IPS-18c (cell line): ENCODE measurements around the gene DPP7.
A peak's percentile ranks its signal among the peaks of the same experiment; 100 is the strongest.

Source experiments
- H3K4me3 ChIP-seq: 2 replicates; pipeline ENCODE4 v1.7.0; 2013; ENCODE audit warnings: low read depth, mild to moderate bottlenecking, low read length, moderate library complexity; ENCODE audit not compliant: insufficient read depth
- H3K9me3 ChIP-seq: one replicate; pipeline ENCODE4 v1.6.1; 2013; ENCODE audit warnings: mild to moderate bottlenecking, low read length, moderate library complexity; ENCODE audit not compliant: control insufficient read depth, insufficient read depth

The DPP7 gene

DNA sequence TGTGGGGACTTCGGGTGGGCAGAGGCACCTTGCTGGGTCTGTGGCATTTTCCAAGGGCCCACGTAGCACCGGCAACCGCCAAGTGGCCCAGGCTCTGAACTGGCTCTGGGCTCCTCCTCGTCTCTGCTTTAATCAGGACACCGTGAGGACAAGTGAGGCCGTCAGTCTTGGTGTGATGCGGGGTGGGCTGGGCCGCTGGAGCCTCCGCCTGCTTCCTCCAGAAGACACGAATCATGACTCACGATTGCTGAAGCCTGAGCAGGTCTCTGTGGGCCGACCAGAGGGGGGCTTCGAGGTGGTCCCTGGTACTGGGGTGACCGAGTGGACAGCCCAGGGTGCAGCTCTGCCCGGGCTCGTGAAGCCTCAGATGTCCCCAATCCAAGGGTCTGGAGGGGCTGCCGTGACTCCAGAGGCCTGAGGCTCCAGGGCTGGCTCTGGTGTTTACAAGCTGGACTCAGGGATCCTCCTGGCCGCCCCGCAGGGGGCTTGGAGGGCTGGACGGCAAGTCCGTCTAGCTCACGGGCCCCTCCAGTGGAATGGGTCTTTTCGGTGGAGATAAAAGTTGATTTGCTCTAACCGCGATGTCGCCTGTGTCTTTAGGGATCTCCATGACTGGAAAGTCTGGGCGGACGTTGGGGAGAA lies 5.8 kb downstream of the DPP7 start:
- Histone ChIP-seq H3K4me3 (no peak overlapping the region), H3K9me3 (no peaks in the 10 kb centered on the region)

DNA sequence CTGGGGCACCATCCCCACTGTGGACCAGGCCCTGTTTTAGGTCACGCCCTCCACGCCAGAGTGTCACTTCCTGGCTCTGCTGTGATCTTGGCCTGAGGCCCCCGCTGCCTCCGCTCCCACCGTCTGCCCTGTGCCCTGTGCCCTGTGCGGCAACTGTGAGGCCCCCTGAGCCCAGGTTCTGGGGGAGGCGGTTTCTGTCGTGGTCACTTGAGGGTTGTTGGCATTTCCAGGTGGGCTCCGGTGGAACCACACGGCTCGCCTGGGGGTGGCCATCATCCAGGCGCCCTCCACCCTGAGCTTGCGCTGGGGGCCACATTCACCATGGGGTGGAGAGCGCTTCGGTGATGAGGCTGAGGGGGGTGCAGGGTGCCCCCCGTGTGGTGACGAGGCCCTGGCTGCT lies 6.6 kb downstream of the DPP7 start:
- peaks cover under 1% of the 10 kb centered on the region for H3K9me3 ChIP-seq
- H3K4me3 ChIP-seq: no peak overlapping the region

DNA sequence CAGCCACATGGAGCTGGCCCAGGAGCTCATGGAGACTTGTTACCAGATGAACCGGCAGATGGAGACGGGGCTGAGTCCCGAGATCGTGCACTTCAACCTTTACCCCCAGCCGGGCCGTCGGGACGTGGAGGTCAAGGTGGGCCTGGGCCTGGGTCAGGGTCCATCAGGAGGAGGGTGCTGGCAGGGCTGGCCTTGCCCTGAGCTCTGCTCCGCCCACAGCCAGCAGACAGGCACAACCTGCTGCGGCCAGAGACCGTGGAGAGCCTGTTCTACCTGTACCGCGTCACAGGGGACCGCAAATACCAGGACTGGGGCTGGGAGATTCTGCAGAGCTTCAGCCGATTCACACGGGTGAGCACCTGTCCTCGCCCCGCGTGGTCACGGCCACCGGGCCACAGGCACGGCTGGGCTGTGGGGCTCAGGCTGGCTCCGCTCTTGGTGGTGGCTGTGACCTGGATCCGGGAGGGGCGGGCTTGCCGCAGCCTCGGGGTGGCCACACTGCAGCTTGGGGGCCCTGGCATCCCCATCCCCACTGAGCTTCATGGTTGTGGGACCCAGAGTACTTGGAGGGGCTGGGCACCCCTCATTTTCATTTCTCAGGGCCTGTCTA lies 7.1 kb downstream of the DPP7 start:
- Histone ChIP-seq H3K9me3 (peaks cover 6% of the 10 kb centered on the region), H3K4me3 (no peak overlapping the region)

DNA sequence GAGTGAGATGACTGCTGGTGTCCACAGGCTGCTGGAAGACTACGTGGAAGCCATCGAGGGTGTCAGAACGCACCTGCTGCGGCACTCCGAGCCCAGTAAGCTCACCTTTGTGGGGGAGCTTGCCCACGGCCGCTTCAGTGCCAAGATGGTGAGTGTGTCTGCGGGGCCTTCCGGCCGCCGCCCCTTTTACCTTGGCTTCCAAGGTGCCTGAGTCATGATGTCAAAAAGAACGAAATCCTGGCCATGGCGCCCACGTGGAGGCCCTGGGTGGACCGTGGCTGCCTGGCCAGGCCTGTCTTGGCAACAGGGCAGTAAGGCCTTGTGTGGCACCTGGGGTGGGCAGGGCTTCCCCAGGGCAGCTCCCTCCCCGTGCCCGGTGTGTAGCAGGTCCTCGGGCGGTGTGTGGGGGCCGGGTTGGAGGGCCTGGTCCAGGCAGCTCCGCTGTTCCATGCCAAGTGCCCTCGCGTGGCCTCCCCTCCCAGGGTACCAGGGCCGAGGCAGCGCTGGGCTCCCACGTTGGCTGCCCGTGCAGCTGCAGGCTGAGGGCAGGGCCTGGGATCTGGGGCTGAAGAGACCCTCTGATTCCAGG lies 7.8 kb downstream of the DPP7 start:
- Histone ChIP-seq H3K4me3 (no peak overlapping the region), H3K9me3 (peaks cover 7% of the 10 kb centered on the region)

DNA sequence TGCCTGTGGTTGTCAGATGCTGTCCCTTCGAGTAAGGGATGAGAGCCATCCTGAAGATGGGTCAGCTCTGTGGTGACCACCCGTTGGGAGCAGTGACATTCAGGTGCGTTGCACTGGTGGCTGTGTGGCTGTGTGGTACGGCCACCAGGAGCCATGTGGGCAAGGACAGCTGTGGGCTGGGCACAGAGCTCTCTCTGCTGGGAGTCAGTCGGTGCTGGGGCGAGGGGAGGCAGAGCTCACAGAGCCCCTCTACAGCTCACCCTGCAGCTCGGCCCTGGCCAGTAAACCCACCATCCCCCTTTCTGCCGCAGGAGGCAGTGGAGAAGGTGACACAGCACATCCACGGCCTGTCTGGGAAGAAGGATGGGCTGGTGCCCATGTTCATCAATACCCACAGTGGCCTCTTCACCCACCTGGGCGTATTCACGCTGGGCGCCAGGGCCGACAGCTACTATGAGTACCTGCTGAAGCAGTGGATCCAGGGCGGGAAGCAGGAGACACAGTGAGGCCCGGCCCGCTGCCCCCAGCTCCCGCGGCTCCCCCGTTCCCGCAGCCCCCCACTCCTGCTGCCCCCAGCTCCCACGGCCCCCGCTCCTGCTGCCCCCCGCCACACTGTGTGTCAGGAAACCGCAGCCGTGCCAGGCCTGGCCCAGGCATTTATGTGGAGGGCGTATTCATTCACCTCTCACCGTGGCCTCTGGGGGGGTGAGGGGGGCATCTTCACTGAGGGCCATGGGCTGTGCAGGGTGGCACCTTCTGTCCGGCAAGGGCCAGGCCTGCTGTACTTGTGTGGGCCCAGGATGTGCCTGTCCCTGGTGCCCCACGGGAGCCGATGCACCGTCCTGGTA lies 8.5 kb downstream of the DPP7 start:
- H3K4me3 ChIP-seq: no peak overlapping the region

DNA sequence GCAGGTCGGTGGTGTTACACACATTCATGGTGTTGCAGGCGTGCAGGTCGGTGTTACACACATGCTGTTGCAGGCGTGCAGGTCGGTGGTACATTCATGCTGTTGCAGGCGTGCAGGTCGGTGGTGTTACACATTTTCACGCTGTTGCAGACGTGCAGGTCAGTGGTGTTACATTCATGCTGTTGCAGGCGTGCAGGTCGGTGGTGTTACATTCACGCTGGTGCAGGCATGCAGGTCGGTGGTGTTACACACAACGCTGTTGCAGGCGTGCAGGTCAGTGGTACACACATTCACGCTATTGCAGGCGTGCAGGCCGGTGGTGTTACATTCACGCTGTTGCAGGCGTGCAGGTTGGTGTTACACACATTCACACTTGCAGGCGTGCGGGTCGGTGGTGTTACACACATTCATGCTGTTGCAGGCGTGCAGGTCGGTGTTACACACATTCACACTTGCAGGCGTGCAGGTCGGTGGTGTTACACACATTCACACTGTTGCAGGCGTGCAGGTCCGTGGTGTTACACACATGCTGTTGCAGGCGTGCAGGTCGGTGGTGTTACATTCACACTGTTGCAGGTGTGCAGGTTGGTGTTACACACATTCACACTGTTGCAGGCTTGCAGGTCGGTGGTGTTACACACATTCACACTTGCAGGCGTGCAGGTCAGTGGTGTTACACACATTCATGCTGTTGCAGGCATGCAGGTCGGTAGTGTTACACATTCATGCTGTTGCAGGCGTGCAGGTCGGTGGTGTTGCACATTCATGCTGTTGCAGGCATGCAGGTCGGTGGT lies 11.1 kb downstream of the DPP7 start:
- Histone ChIP-seq H3K9me3 (peaks cover 7% of the 10 kb centered on the region), H3K4me3 (no peak overlapping the region)

More for the DNA sequence above, 8.5 kb downstream of the DPP7 start:
- peaks cover 7% of the 10 kb centered on the region for H3K9me3 ChIP-seq

DNA sequence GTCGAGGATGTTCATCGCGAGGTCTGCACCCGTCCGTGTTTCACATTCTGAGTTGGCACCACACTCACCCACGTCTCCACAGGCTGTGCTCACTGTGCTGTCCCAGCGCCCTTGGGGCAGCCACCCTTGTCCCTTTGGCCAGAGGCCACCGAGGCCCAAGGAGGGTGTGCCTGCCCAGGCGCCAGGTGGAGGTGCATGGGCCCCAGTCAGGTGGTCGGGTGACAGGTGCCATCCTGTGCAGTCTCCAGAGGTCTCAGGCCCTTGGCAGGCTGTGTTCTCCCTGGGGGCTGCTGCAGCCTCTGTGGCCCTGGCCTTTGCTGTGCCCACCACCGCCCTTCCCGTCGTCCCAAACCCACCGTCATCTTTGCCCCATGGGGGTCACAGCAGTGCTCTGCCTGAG lies 15.3 kb downstream of the DPP7 start:
- Histone ChIP-seq H3K9me3 (peaks cover 9% of the 10 kb centered on the region), H3K4me3 (no peak overlapping the region)

DNA sequence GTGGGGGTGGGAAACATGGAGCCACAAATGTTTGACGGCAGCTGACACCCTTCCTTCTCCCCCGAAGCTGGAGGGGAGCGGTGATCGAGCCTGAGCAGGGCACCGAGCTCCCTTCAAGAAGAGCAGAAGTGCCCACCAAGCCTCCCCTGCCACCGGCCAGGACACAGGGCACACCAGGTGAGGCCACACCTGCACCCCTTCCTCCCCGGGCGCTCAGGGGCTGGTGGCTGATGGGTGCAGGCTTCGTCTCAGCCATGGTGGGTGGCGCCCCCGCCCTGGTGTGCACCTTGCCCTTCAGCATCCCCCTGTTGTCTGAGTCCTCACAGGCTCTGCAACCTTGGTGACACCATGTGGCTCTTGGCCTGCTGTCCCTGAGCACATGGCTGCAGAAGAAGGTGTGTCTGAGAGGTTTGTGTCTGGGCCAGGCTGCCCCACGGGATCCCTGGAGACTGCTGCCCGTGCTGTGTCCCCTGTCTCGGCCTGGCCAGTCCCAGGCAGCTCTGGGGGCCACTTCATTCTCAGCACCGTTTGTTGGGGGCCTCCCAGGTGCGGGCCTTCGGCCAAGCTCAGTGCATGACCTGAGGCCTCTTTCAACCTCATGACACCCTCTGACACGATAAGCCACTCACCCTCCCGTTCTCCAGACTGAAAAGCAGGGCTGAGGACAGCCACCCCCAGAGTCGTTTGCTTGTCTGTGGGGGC lies 16.6 kb downstream of the DPP7 start:
- Histone ChIP-seq H3K4me3 (no peak overlapping the region), H3K9me3 (peaks cover 8% of the 10 kb centered on the region)

DNA sequence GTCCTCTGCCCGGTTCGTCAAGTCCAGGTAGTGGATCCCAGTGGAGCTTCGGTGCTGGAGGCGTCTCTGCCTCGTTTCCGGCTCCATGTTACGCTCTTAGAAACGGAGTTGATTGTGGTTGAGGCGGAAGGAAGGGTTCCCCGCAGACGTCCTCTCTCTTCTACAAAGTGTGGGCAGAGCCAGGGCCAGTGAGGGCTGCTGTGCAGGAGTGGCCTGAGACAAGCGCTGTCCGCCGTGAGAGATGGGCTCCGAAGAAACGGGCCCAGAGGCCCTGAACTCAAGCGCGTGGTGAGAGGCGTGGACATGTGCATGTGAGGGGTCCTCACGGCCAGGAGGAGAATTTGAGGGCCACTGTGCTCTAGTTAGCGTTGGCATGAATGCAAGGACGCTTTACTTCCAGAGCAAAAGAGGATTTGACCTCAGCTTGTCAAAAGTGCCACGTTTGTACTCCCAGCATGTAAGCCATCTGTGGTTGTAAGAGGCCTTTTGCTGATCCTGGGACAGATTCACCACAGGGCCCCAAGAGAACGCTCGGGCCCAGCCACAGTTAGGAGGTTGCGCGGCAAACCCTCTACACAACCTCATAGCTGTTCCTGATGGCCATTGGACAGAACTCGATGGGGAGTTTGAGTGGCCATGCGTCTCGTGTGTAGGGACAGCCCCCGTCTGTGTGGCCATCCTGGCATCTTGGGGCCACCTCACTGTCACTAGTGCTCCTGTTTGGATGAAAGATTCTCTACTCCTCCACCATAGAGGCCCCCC lies 17.6 kb downstream of the DPP7 start:
- H3K9me3 ChIP-seq: peaks cover 2% of the 10 kb centered on the region
- H3K4me3 ChIP-seq: no peak overlapping the region

DNA sequence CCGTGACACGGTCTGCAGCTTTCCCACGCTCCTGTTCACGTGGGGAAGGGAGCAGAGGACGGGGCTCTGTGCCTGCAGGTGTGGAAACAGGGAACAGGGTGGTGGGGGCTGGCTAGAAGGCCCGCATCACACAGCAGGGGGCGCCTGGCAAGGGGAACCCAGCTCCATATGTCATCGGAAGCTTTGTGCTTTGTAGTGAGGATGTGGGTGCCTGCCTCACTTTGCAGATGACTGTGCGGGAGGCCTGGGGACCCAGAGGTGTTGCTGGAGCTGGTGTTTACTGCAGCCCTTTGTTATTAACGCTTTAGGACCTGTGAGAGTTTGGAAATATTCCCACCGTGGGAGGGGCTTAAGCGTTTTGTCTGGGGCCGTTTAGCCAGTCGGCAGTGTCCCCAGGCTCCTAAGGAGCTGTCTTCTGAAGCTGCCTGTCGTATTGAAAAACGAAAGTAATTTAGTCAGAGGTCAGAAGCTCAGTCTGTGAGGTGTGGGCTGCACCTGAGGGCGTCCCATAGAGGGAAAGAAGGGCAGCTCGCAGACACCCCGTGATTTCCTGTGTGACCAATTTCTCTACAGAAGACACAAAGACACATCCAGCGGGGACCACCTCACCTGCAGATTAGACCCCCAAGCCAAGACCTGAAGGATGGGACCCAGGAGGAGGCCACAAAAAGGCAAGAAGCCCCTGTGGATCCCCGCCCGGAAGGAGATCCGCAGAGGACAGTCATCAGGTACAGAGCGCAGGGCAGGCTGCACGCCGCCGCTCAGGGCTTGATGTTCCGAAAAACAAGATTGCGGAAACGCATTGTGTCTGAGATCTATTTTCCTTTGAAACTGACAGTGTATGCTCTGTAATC lies 18.6 kb downstream of the DPP7 start:
- H3K9me3 ChIP-seq: peaks cover 2% of the 10 kb centered on the region

DNA sequence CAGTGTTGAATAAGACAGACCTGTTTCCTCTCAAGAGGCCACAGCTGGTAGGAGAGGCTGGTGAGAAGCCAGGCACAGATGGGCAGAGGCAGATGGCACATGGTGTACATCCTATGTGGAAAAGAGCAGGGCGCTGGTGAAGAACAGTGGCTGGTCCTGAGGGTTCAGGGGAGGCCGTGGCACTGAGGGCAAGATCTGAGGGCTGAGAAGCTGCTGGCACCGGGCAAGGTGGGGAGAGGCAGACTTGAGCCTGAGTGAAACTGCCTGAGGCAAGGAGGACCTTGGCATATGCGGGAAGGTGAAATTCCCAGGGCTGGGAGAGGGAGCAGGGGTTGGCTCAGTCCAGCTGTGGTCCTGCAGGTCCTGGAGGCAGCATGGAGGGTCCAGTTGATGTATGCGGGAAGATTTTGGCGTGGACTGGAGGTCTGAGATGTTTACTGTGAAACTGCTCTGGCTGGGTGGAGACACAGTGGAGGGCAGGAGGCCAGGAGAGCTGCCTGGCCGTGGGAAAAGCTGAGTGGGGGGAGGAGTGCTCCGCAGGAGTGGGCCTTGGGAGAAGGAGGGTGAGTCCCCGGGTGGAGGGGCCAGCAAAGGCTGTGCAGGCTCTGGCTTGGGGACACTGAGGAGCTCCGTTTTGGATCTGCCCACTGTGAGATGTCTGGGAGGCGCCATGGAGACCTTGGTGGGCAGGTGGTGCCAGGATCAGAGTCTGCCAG lies 25.1 kb downstream of the DPP7 start:
- Histone ChIP-seq H3K4me3 (no peak overlapping the region), H3K9me3 (peaks cover 3% of the 10 kb centered on the region)

More for the DNA sequence above, 18.6 kb downstream of the DPP7 start:
- no peak overlapping the region for H3K4me3 ChIP-seq

DNA sequence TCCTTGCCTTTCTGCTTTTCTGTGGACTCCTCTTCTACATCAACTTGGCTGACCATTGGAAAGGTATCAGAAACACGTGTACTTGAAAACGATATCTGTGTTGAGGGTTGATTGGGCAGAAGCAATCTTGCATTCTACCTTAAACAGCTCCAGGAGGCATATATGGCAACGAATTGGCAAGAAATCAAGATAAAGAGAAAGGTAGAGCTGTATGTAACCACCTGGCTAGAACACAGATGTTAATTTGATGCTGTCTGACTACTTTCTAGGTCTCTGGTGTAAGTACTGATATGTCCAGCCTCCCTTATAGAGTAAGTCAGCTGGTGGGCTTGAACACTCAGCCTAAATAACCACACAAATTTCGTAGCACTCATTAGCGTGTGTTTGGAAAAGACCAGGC lies 26.4 kb downstream of the DPP7 start:
- Histone ChIP-seq H3K9me3 (peaks cover 3% of the 10 kb centered on the region), H3K4me3 (no peak overlapping the region)

DNA sequence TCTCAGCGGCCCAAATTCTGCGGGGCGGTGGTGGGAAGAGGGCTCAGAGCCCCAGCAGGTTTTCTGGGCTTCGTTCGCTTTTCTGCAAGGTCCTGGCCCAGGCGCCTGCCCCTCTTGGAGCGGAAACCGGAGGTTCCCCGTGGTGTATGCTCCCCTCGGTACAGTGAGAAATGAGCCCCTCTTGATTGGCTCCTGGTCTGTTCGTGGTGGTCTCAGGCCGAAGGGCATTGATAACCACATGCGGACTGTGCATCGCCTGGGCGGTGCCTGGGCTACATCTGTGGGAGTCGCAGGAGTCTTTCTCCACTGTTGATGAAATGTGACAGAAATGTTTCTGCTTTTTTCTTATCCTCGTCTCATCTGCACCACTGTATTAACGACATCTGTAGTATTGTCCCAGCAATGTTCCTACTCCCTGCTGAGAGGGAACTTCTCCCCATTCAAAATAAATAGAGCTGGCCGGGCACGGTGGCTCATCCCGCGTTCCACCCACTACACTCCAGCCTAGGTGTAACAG lies 27.1 kb downstream of the DPP7 start:
- H3K9me3 ChIP-seq: peaks cover 3% of the 10 kb centered on the region
- H3K4me3 ChIP-seq: peak overlapping the region; percentile 79

DNA sequence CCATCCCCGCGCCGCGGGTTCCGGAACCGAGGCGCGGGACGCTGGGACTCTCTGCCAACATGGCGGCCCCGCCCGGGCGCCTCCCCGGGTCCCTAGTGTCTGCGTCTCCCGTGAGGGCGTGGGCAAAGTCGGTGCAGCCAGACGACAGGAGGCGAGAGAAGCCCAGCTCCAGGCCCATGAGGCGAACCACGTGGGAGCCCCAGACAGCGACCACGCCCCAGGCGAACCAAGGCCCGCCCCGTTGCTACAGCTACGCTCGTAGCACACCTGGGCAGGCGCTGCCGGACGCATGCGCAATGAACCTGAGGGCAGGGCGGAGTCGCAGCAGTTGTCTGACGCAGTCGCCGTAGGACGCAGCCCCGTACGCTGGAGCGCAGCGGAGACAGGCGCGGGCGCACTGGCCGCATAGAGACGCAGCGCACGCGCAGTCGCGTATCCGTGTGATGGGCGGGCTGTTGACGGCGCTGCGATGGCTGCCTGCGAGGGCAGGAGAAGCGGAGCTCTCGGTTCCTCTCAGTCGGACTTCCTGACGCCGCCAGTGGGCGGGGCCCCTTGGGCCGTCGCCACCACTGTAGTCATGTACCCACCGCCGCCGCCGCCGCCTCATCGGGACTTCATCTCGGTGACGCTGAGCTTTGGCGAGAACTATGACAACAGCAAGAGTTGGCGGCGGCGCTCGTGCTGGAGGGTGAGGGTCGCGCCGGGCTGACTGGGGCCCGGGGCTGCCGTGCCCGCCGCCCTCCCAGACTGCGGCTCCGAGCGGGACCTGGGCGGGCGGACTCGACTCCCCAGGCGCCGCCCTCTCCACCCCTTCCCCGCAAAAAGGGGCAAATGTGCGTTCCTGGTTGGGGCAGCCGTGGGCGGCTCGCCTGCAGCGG lies 27.8 kb downstream of the DPP7 start, which contains the start of gene MAN1B1:
TSS of gene MAN1B1 (plus strand) at position 455 of the 878 bp plus-strand sequence. CDS start at position 470, 15 bp downstream.
- Histone ChIP-seq H3K9me3 (peaks cover 3% of the 10 kb centered on the region), H3K4me3 (peak within 1 kb of the TSS; percentile 79)
